ENCODE results near the gene CXCL12.

DNA sequence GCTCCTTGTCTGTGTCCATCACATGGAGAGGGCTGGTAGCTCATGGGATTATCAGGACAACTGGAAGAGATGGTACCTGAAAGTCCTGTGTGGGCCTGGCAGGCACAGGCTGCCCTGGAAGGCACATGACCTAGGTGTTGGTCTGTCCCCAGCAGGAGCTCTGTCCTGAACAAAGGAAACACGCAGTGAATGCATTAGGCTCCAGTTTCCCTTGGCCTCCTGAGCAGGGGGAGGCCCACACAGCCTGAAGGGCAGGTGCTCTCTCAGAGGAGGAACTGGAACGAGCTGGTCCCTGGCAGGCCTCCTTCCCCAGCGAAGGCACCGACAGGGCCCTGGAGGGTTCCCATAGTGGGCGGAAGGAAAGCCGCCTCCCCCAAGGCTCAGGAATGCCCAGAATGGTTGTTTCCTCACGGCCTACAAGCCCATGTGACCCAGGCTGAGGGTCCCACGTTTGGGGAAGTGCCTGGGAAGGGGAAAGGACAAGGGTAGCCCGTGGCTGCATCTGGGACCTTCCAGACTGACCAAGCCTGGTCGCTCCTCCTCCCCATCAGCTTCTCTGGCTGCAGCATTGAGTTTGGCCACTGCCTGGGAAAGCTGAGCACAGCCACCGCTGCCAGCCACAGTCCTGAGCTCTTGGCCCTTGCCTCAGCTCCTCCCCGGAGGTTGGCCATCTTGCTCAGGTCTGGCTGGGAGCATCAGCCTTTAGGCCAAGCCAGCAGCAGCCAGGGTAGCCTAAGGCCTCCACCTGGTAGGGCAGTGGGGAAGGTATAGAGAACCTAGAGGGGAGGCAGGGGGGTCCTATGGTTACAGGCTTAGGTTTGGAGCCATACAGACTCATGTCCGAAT, 21.8 kb downstream of the CXCL12 start:
- TF ChIP-seq, protein P1, sequence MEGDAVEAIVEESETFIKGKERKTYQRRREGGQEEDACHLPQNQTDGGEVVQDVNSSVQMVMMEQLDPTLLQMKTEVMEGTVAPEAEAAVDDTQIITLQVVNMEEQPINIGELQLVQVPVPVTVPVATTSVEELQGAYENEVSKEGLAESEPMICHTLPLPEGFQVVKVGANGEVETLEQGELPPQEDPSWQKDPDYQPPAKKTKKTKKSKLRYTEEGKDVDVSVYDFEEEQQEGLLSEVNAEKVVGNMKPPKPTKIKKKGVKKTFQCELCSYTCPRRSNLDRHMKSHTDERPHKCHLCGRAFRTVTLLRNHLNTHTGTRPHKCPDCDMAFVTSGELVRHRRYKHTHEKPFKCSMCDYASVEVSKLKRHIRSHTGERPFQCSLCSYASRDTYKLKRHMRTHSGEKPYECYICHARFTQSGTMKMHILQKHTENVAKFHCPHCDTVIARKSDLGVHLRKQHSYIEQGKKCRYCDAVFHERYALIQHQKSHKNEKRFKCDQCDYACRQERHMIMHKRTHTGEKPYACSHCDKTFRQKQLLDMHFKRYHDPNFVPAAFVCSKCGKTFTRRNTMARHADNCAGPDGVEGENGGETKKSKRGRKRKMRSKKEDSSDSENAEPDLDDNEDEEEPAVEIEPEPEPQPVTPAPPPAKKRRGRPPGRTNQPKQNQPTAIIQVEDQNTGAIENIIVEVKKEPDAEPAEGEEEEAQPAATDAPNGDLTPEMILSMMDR (IDR thresholded peaks at IDR 0.05; ENCODE audit: low read depth, low read length, missing input control) = no peak
- TF ChIP-seq SP1 (IDR thresholded peaks at IDR 0.05) (no peak), JUND (IDR thresholded peaks at IDR 0.05) (no peak)
- TF ChIP-seq, protein P2, sequence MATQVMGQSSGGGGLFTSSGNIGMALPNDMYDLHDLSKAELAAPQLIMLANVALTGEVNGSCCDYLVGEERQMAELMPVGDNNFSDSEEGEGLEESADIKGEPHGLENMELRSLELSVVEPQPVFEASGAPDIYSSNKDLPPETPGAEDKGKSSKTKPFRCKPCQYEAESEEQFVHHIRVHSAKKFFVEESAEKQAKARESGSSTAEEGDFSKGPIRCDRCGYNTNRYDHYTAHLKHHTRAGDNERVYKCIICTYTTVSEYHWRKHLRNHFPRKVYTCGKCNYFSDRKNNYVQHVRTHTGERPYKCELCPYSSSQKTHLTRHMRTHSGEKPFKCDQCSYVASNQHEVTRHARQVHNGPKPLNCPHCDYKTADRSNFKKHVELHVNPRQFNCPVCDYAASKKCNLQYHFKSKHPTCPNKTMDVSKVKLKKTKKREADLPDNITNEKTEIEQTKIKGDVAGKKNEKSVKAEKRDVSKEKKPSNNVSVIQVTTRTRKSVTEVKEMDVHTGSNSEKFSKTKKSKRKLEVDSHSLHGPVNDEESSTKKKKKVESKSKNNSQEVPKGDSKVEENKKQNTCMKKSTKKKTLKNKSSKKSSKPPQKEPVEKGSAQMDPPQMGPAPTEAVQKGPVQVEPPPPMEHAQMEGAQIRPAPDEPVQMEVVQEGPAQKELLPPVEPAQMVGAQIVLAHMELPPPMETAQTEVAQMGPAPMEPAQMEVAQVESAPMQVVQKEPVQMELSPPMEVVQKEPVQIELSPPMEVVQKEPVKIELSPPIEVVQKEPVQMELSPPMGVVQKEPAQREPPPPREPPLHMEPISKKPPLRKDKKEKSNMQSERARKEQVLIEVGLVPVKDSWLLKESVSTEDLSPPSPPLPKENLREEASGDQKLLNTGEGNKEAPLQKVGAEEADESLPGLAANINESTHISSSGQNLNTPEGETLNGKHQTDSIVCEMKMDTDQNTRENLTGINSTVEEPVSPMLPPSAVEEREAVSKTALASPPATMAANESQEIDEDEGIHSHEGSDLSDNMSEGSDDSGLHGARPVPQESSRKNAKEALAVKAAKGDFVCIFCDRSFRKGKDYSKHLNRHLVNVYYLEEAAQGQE (IDR thresholded peaks at IDR 0.05) = no peak
